Kidney capillary endothelial cell (primary cell): ENCODE results near the gene PSMD4.
"Not testable (repeated sequence)": the region's sequence is repeated elsewhere in the genome, so short reads cannot be mapped to it uniquely, and the experiment has no call there.

Experiments
- DNase-seq: peaks from one replicate; pipeline ENCODE4 v3.0.0-alpha.2; 2018; ENCODE audit warnings: low spot score

PSMD4 gene

GRCh38 chr1:151273924-151274466 is 19.5 kb downstream of the PSMD4 start:
- DNase-seq, result no peak

- not testable (repeated sequence) for DNase-seq
Measured at GRCh38 chr1:151275341-151275740, 20.8 kb downstream of the PSMD4 start.

- DNase-seq, result no peak
Measured at GRCh38 chr1:151277249-151277648, 22.7 kb downstream of the PSMD4 start.

GRCh38 chr1:151281225-151281968 is 26.9 kb downstream of the PSMD4 start:
- peak; percentile 88 for DNase-seq

- peak; percentile 99 for DNase-seq
Measured at GRCh38 chr1:151281969-151282882, 27.7 kb downstream of the PSMD4 start, which contains the start of gene ZNF687. ZNF687 (plus strand) TSS chr1:151282299; CDS start chr1:151286292, 3,993 bp downstream.

- DNase-seq, result peak; percentile 5
Measured at GRCh38 chr1:151282883-151283725, 28.6 kb downstream of the PSMD4 start.

GRCh38 chr1:151284013-151284577 is 29.6 kb downstream of the PSMD4 start:
- DNase-seq, result no peak

- no peak for DNase-seq
Measured at GRCh38 chr1:151286619-151287340, 32.2 kb downstream of the PSMD4 start.

GRCh38 chr1:151287341-151287699 is 32.8 kb downstream of the PSMD4 start:
- DNase-seq, result no peak

GRCh38 chr1:151287767-151288500 is 33.4 kb downstream of the PSMD4 start:
- DNase-seq, result no peak

- DNase-seq, result no peak
Measured at GRCh38 chr1:151288502-151288901, 34.0 kb downstream of the PSMD4 start.

- no peak for DNase-seq
Measured at GRCh38 chr1:151289080-151289935, 34.8 kb downstream of the PSMD4 start.

- no peak for DNase-seq
Measured at GRCh38 chr1:151289991-151290708, 35.6 kb downstream of the PSMD4 start.

- no peak for DNase-seq
Measured at GRCh38 chr1:151290709-151291303, 36.3 kb downstream of the PSMD4 start.

- DNase-seq, result no peak
Measured at GRCh38 chr1:151292207-151293030, 37.9 kb downstream of the PSMD4 start.

- DNase-seq, result no peak
Measured at GRCh38 chr1:151293093-151293492, 38.6 kb downstream of the PSMD4 start.
